ENCODE measurements around the gene KCNT2.
A peak's percentile ranks its signal among the peaks of the same experiment; 100 is the strongest.

KCNT2 gene

GRCh38 chr1:196442366-196442765, 165.9 kb downstream of the KCNT2 start:
- DNase-seq = no peak

- no peak for DNase-seq
Observed at GRCh38 chr1:196440711-196441110, 167.5 kb downstream of the KCNT2 start.

- no peak for DNase-seq
Observed at GRCh38 chr1:196438329-196438728, 169.9 kb downstream of the KCNT2 start.

- no peak for DNase-seq
Observed at GRCh38 chr1:196437671-196438070, 170.6 kb downstream of the KCNT2 start.

- no peak for DNase-seq
Observed at GRCh38 chr1:196433000-196433399, 175.2 kb downstream of the KCNT2 start.

- DNase-seq = no peak
Observed at GRCh38 chr1:196427976-196428734, 180.1 kb downstream of the KCNT2 start.

- DNase-seq = no peak
Observed at GRCh38 chr1:196425513-196425912, 182.7 kb downstream of the KCNT2 start.

- no peak for DNase-seq
Observed at GRCh38 chr1:196423612-196424011, 184.6 kb downstream of the KCNT2 start.

- no peak for DNase-seq
Observed at GRCh38 chr1:196418772-196419171, 189.5 kb downstream of the KCNT2 start.

- DNase-seq = no peak
Observed at GRCh38 chr1:196415978-196416377, 192.3 kb downstream of the KCNT2 start.

GRCh38 chr1:196412326-196412725, 195.9 kb downstream of the KCNT2 start:
- DNase-seq = no peak

- DNase-seq = no peak
Observed at GRCh38 chr1:196410768-196411167, 197.5 kb downstream of the KCNT2 start.

- no peak for DNase-seq
Observed at GRCh38 chr1:196409586-196409985, 198.7 kb downstream of the KCNT2 start.

- no peak for DNase-seq
Observed at GRCh38 chr1:196407358-196408051, 200.7 kb downstream of the KCNT2 start.

- DNase-seq = no peak
Observed at GRCh38 chr1:196405839-196406238, 202.4 kb downstream of the KCNT2 start.

GRCh38 chr1:196403803-196404690, 204.2 kb downstream of the KCNT2 start:
- DNase-seq = no peak

GRCh38 chr1:196401891-196402290, 206.3 kb downstream of the KCNT2 start:
- no peak for DNase-seq

- DNase-seq = no peak
Observed at GRCh38 chr1:196401452-196401833, 206.8 kb downstream of the KCNT2 start.

GRCh38 chr1:196400478-196401451, 207.5 kb downstream of the KCNT2 start:
- no peak for DNase-seq

GRCh38 chr1:196399713-196400112, 208.5 kb downstream of the KCNT2 start:
- DNase-seq = no peak

- DNase-seq = peak; percentile 17
Observed at GRCh38 chr1:196393742-196394141, 214.5 kb downstream of the KCNT2 start.

GRCh38 chr1:196393282-196393681, 215.0 kb downstream of the KCNT2 start:
- DNase-seq = no peak
